Bronchus fibroblast of lung (primary cell): ENCODE data around the gene ACP7. TPM values are rescaled to one million over a fixed set of nuclear protein-coding genes. Genes with fewer than 3 reads are reported as not detected.

Experiments used
- total RNA-seq: library from RNA; depleted of rRNA; stranded (reverse); fragments of >200 nt; gene quantifications from 2 replicates; pipeline ENCODE4 v1.2.3, GENCODE V29; 2015

ACP7 gene, protein sequence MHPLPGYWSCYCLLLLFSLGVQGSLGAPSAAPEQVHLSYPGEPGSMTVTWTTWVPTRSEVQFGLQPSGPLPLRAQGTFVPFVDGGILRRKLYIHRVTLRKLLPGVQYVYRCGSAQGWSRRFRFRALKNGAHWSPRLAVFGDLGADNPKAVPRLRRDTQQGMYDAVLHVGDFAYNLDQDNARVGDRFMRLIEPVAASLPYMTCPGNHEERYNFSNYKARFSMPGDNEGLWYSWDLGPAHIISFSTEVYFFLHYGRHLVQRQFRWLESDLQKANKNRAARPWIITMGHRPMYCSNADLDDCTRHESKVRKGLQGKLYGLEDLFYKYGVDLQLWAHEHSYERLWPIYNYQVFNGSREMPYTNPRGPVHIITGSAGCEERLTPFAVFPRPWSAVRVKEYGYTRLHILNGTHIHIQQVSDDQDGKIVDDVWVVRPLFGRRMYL
- total RNA-seq: 0.34 and 0.45 TPM in 2 replicates

DNA sequence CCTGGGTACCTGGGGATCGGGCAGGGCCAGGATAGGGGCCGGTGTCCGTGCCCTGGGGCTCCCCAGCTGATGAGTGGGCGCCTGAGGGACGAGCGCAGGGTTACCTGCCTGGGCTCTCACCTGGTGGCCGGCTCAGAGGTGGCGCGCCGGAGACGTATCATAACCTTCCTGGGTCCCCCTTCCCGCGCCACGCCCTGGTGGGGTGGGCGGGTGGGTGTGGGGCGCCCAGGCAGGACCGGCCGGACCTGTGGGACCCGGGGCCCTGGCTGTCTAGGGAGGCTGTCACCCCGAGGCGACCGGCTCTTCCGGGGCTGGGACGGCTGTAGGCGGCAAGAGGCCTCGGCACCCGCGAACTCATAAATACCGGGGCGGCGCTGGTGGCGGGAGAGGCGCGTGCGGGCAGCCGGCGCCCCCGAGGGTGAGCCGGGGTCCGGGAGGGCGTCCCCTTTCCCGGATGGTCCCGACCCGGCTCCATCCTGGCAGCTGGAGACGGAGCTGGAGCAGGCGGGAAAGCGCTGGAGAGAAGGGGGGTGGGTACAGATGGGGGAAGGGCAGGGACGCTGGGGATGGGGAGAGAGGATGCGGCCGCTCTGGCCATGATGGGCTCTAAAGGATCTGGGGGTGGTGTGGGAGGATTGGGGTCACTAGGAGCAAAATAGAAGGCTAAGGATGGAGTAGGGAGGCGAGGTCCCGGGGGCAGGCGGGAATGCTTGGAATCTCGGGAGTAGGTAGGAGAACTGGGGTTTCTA is at the start of gene ACP7:
Gene ACP7 (plus strand): TSS at position 386 of the 749 bp plus-strand sequence. CDS start 902 bp downstream, outside the sequence.

DNA sequence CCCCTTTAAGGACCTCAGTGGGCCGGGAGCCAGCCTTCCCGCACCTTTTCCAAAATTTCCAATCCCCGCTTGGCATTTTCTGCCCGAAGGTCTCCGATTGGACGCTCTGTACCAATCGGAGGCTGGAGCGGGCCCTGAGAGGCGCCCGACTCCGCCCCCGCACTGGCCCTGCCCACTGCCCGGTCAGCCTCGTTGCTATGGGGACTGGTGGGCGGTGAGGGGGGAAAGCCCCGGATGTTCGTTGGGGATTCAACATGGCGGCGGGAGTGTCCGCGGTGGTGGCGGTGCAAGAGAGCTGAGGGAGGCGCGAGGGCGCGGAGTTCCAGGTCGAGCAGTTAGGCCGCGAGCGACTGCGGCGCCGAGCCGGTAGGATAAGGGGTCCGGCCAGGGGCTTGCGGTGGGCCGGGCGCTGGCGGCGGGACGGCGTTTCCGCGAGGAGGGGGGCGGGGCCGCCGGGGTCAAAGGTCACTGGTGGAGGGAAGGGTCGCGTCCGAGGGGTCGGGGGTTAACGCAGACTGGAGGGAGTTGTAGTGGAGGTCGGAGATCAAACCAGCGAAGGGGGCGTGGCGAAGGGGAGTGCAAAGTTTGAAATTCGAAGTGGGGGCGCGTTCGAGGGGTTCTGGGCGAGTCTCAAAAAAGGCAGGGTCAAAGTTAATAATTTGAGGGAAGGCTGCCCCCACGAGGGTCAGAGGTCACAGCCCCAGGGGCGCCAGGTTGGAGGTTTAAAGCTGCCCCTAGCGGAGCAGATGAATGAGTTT is 41.6 kb downstream of the ACP7 start, which contains the start of gene PAK4:
Gene PAK4 (plus strand): TSS at position 233 of the 758 bp plus-strand sequence. CDS start 43,768 bp downstream, outside the sequence.

Other genes with a start within 250 kb of the ACP7 start
- gene HNRNPL, start 234.4 kb upstream of the ACP7 start, total RNA-seq: 266 and 278 TPM in 2 replicates
- gene RINL, start 206.1 kb upstream of the ACP7 start, total RNA-seq: 2.2 and 3.9 TPM in 2 replicates
- 37.7 and 45.0 TPM in 2 replicates for gene SIRT2, start 184.8 kb upstream of the ACP7 start, total RNA-seq
- 17.4 and 18.5 TPM in 2 replicates for gene NFKBIB, start 184.4 kb upstream of the ACP7 start, total RNA-seq
- not detected in 2 replicates for gene CCER2, start 172.2 kb upstream of the ACP7 start, total RNA-seq
- 24.2 and 32.8 TPM in 2 replicates for gene SARS2, start 153.6 kb upstream of the ACP7 start, total RNA-seq
- gene MRPS12, start 153.4 kb upstream of the ACP7 start, total RNA-seq: 64.8 and 67.6 TPM in 2 replicates
- 20.3 and 27.5 TPM in 2 replicates for gene FBXO17, start 108.6 kb upstream of the ACP7 start, total RNA-seq
- gene FBXO27, start 51.8 kb upstream of the ACP7 start, total RNA-seq: 2.7 and 3.6 TPM in 2 replicates
- gene PAK4, start 41.4 kb downstream of the ACP7 start, total RNA-seq: 19.2 and 21.4 TPM in 2 replicates
- gene NCCRP1, start 112.6 kb downstream of the ACP7 start, total RNA-seq: not detected in 2 replicates
- gene SYCN, start 119.9 kb downstream of the ACP7 start, total RNA-seq: not detected in 2 replicates
- not detected in 2 replicates for gene IFNL3, start 160.6 kb downstream of the ACP7 start, total RNA-seq
- not detected in 2 replicates for gene IFNL4, start 164.5 kb downstream of the ACP7 start, total RNA-seq
- not detected in 2 replicates for gene IFNL2, start 184.0 kb downstream of the ACP7 start, total RNA-seq
- not detected in 2 replicates for gene IFNL1, start 212.0 kb downstream of the ACP7 start, total RNA-seq
- 0.30 and 0.67 TPM in 2 replicates for gene LRFN1, start 236.5 kb downstream of the ACP7 start, total RNA-seq